ENCODE data around the gene AP3S1. TPM values are rescaled to one million over a fixed set of nuclear protein-coding genes. Genes with fewer than 3 reads are reported as not detected.
A peak's percentile ranks its signal among the peaks of the same experiment; 100 is the strongest.

The AP3S1 gene
- total and polyA plus RNA-seq, 4 experiments from 2014 or later = 44.5 to 97.3 (median 57.9) TPM

GRCh38 chr5:115840873-115841272, 862 bp upstream of the AP3S1 start:
- H3K27me3 ChIP-seq (ENCODE audit: insufficient read depth, low read length) = no peaks in the 10 kb centered on the region
- peaks cover 12% of the 10 kb centered on the region for H3K36me3 ChIP-seq (ENCODE audit: insufficient read depth, low read length)
- POLR2A ChIA-PET (ENCODE audit: partially characterized antibody) = interaction anchor here (1.0 to 5.8 kb wide), 5 partner anchors 13 to 297 kb away, joined by 3 to 59 read pairs (median 9); partner anchors contain the start of genes COMMD10, FEM1C and TMED7
- peak overlapping the region; percentile 97 to 99 (median 98) for H3K4me3 Mint-ChIP-seq
- DNase-seq = no peak
- peak overlapping the region; percentile 93 for H3K27ac ChIP-seq (ENCODE audit: low read depth, low read length)
- intact Hi-C loops (cut with micrococcal nuclease) = loop anchor here (1.0 to 5.0 kb wide), 6 partner anchors 215 to 669 kb away; partner anchors contain the start of genes CCDC112, COMMD10, FEM1C and PGGT1B
- H3K4me1 Mint-ChIP-seq = peaks cover 36 to 74% (median 55%) of the 10 kb centered on the region in 4 donors
- H3K36me3 Mint-ChIP-seq = peaks cover 9 to 34% of the 10 kb centered on the region in 2 donors
- peak overlapping the region; percentile 79 to 91 for H3K4me3 ChIP-seq (ENCODE audit: low read length in 2 of 2)
- peaks cover 55% of the 10 kb centered on the region for H3K4me1 ChIP-seq (ENCODE audit: insufficient read depth, low read length)
- H3K27ac Mint-ChIP-seq = peak overlapping the region; percentile 99 to 100 (median 100)
- CTCF ChIA-PET (ENCODE audit: partially characterized antibody) = interaction anchor here (0.6 to 3.4 kb wide), 10 partner anchors 8 to 532 kb away, joined by 3 to 14 read pairs (median 4); no protein-coding TSS in a partner anchor
- no peaks in the 10 kb centered on the region for H3K9me3 Mint-ChIP-seq
- no peaks in the 10 kb centered on the region for H3K9me3 ChIP-seq (ENCODE audit: control insufficient read depth in 1 of 2, low read length in 2 of 2)
- H3K27me3 Mint-ChIP-seq = no peaks in the 10 kb centered on the region

- H3K27ac ChIP-seq (ENCODE audit: low read depth, low read length) = peak overlapping the region; percentile 93
- Mint-ChIP-seq H3K4me1 (peaks cover 35 to 68% (median 49%) of the 10 kb centered on the region in 4 donors), H3K27ac (peak overlapping the region; percentile 86 to 99 (median 98))
These were observed 577 bp downstream of the AP3S1 start for GRCh38 chr5:115842089-115842935.

GRCh38 chr5:115842952-115843351, 1.2 kb downstream of the AP3S1 start:
- intact Hi-C loops (cut with micrococcal nuclease) = loop anchor here (5.0 kb wide), 1 partner anchor 671 kb away; no protein-coding TSS in a partner anchor
- Mint-ChIP-seq H3K27ac (peak overlapping the region in 6 of 7 donors; percentile 90 to 98 (median 98)), H3K9me3 (no peaks in the 10 kb centered on the region), H3K27me3 (no peaks in the 10 kb centered on the region), H3K4me1 (peaks cover 32 to 62% (median 46%) of the 10 kb centered on the region in 4 donors), H3K4me3 (peak overlapping the region; percentile 96 to 99 (median 98)), H3K36me3 (peaks cover 0 to 16% of the 10 kb centered on the region in 2 donors)
- DNase-seq = peak in 1 of 5 donors; percentile 9
- Histone ChIP-seq H3K36me3 (ENCODE audit: insufficient read depth, low read length) (no peaks in the 10 kb centered on the region), H3K9me3 (ENCODE audit: control insufficient read depth in 1 of 2, low read length in 2 of 2) (no peaks in the 10 kb centered on the region), H3K27ac (ENCODE audit: low read depth, low read length) (no peak overlapping the region), H3K4me1 (ENCODE audit: insufficient read depth, low read length) (peaks cover 52% of the 10 kb centered on the region), H3K27me3 (ENCODE audit: insufficient read depth, low read length) (no peaks in the 10 kb centered on the region), H3K4me3 (ENCODE audit: low read length in 2 of 2) (peak overlapping the region; percentile 79 to 83)
- ChIA-PET CTCF (ENCODE audit: partially characterized antibody) (interaction anchor here (1.5 kb wide), 1 partner anchor 209 kb away, joined by 7 read pairs; no protein-coding TSS in a partner anchor), POLR2A (ENCODE audit: partially characterized antibody) (interaction anchor here (1.1 to 5.8 kb wide), 3 partner anchors 217 to 299 kb away, joined by 4 to 59 read pairs (median 29); partner anchors contain the start of genes COMMD10, FEM1C and TMED7)

More at GRCh38 chr5:115842089-115842935, 577 bp downstream of the AP3S1 start:
- Histone ChIP-seq H3K4me3 (ENCODE audit: low read length in 2 of 2) (peak overlapping the region; percentile 79 to 83), H3K9me3 (ENCODE audit: control insufficient read depth in 1 of 2, low read length in 2 of 2) (no peaks in the 10 kb centered on the region), H3K27me3 (ENCODE audit: insufficient read depth, low read length) (no peaks in the 10 kb centered on the region), H3K4me1 (ENCODE audit: insufficient read depth, low read length) (peaks cover 55% of the 10 kb centered on the region), H3K36me3 (ENCODE audit: insufficient read depth, low read length) (no peaks in the 10 kb centered on the region)
- POLR2A ChIA-PET (ENCODE audit: partially characterized antibody) = interaction anchor here (0.7 to 5.8 kb wide), 7 partner anchors 11 to 546 kb away, joined by 4 to 59 read pairs (median 5); partner anchors contain the start of genes COMMD10, FEM1C and TMED7
- CTCF ChIA-PET (ENCODE audit: partially characterized antibody) = interaction anchor here (1.5 kb wide), 1 partner anchor 208 kb away, joined by 7 read pairs; no protein-coding TSS in a partner anchor
- no peaks in the 10 kb centered on the region for H3K27me3 Mint-ChIP-seq
- H3K36me3 Mint-ChIP-seq = peaks cover 4 to 21% of the 10 kb centered on the region in 2 donors
- peak in 2 of 5 donors; percentile 30 to 35 for DNase-seq
- H3K4me3 Mint-ChIP-seq = peak overlapping the region; percentile 97 to 99 (median 99)
- H3K9me3 Mint-ChIP-seq = no peaks in the 10 kb centered on the region
- intact Hi-C loops (cut with micrococcal nuclease) = loop anchor here (5.0 kb wide), 1 partner anchor 670 kb away; no protein-coding TSS in a partner anchor

GRCh38 chr5:115843444-115844130, 1.9 kb downstream of the AP3S1 start:
- Histone ChIP-seq H3K4me3 (ENCODE audit: low read length in 2 of 2) (no peak overlapping the region), H3K9me3 (ENCODE audit: control insufficient read depth in 1 of 2, low read length in 2 of 2) (no peaks in the 10 kb centered on the region), H3K36me3 (ENCODE audit: insufficient read depth, low read length) (no peaks in the 10 kb centered on the region), H3K27ac (ENCODE audit: low read depth, low read length) (no peak overlapping the region), H3K27me3 (ENCODE audit: insufficient read depth, low read length) (no peaks in the 10 kb centered on the region), H3K4me1 (ENCODE audit: insufficient read depth, low read length) (peaks cover 46% of the 10 kb centered on the region)
- Mint-ChIP-seq H3K27ac (peak overlapping the region in 2 of 7 donors; percentile 90 to 98), H3K4me3 (peak overlapping the region; percentile 96 to 99 (median 98)), H3K27me3 (no peaks in the 10 kb centered on the region), H3K9me3 (no peaks in the 10 kb centered on the region), H3K36me3 (peaks cover 0 to 14% of the 10 kb centered on the region in 2 donors), H3K4me1 (peaks cover 30 to 61% (median 42%) of the 10 kb centered on the region in 4 donors)
- ChIA-PET POLR2A (ENCODE audit: partially characterized antibody) (interaction anchor here (1.1 to 5.8 kb wide), 3 partner anchors 218 to 299 kb away, joined by 4 to 59 read pairs (median 29); partner anchors contain the start of genes COMMD10, FEM1C and TMED7), CTCF (ENCODE audit: partially characterized antibody) (interaction anchor here (1.5 kb wide), 1 partner anchor 209 kb away, joined by 7 read pairs; no protein-coding TSS in a partner anchor)
- no peak for DNase-seq
- intact Hi-C loops (cut with micrococcal nuclease) = loop anchor here (5.0 kb wide), 1 partner anchor 671 kb away; no protein-coding TSS in a partner anchor

GRCh38 chr5:115844321-115844817, 2.6 kb downstream of the AP3S1 start:
- Mint-ChIP-seq H3K4me1 (peaks cover 28 to 61% (median 40%) of the 10 kb centered on the region in 4 donors), H3K27me3 (no peaks in the 10 kb centered on the region), H3K9me3 (no peaks in the 10 kb centered on the region), H3K36me3 (peaks cover 0 to 14% of the 10 kb centered on the region in 2 donors), H3K4me3 (peak overlapping the region in 2 of 8 donors; percentile 5 to 23), H3K27ac (peak overlapping the region in 1 of 7 donors; percentile 19)
- H3K4me3 ChIP-seq (ENCODE audit: low read length in 2 of 2) = no peak overlapping the region
- H3K27me3 ChIP-seq (ENCODE audit: insufficient read depth, low read length) = no peaks in the 10 kb centered on the region
- H3K27ac ChIP-seq (ENCODE audit: low read depth, low read length) = no peak overlapping the region
- H3K4me1 ChIP-seq (ENCODE audit: insufficient read depth, low read length) = peaks cover 39% of the 10 kb centered on the region
- H3K9me3 ChIP-seq (ENCODE audit: control insufficient read depth in 1 of 2, low read length in 2 of 2) = no peaks in the 10 kb centered on the region
- intact Hi-C loops (cut with micrococcal nuclease) = loop anchor here (5.0 kb wide), 1 partner anchor 672 kb away; no protein-coding TSS in a partner anchor
- ChIA-PET POLR2A (ENCODE audit: partially characterized antibody) (interaction anchor here (4.5 to 5.8 kb wide), 2 partner anchors 219 to 300 kb away, joined by 29 to 59 read pairs; partner anchors contain the start of genes FEM1C and TMED7), CTCF (ENCODE audit: partially characterized antibody) (interaction anchor here (1.0 kb wide), 1 partner anchor 301 kb away, joined by 3 read pairs; no protein-coding TSS in a partner anchor)
- no peaks in the 10 kb centered on the region for H3K36me3 ChIP-seq (ENCODE audit: insufficient read depth, low read length)
- no peak for DNase-seq

GRCh38 chr5:115847290-115847689, 5.6 kb downstream of the AP3S1 start:
- Histone ChIP-seq H3K4me3 (ENCODE audit: low read length in 2 of 2) (no peak overlapping the region), H3K27ac (ENCODE audit: low read depth, low read length) (no peak overlapping the region), H3K9me3 (ENCODE audit: control insufficient read depth in 1 of 2, low read length in 2 of 2) (no peaks in the 10 kb centered on the region), H3K4me1 (ENCODE audit: insufficient read depth, low read length) (peaks cover 26% of the 10 kb centered on the region), H3K36me3 (ENCODE audit: insufficient read depth, low read length) (no peaks in the 10 kb centered on the region), H3K27me3 (ENCODE audit: insufficient read depth, low read length) (no peaks in the 10 kb centered on the region)
- ChIA-PET POLR2A (ENCODE audit: partially characterized antibody) (no interaction called here), CTCF (ENCODE audit: partially characterized antibody) (interaction anchor here (0.6 to 1.2 kb wide), 2 partner anchors 8 to 212 kb away, joined by 3 to 4 read pairs; no protein-coding TSS in a partner anchor)
- no peak for DNase-seq
- H3K27me3 Mint-ChIP-seq = no peaks in the 10 kb centered on the region
- intact Hi-C loops (cut with micrococcal nuclease) = no loop called here
- H3K4me1 Mint-ChIP-seq = peaks cover 31 to 54% (median 42%) of the 10 kb centered on the region in 4 donors
- H3K4me3 Mint-ChIP-seq = no peak overlapping the region
- no peaks in the 10 kb centered on the region for H3K9me3 Mint-ChIP-seq
- no peak overlapping the region for H3K27ac Mint-ChIP-seq
- H3K36me3 Mint-ChIP-seq = peaks cover 0 to 4% of the 10 kb centered on the region in 2 donors
